Vagina (tissue), 2 donors: Measurements from ENCODE around the gene FAM3B. TPM values are rescaled to one million over a fixed set of nuclear protein-coding genes. Genes with fewer than 3 reads are reported as not detected.

Experiments used
- DNase-seq, 2 donors: peaks; one replicate each; pipeline ENCODE4 v3.0.0-alpha.2; 2017; ENCODE audit errors: extremely low spot score in 2 of 2
- H3K27ac ChIP-seq: fragments of 200-600 bp; sonication (generic); one replicate; pipeline ENCODE4 v1.5.1; 2019
- H3K27me3 ChIP-seq: fragments of 200-600 bp; sonication (generic); one replicate; pipeline ENCODE4 v1.5.1; 2019
- H3K36me3 ChIP-seq, 2 donors: fragments of 200-600 bp; sonication (generic); one replicate each; pipeline ENCODE4 v1.5.1; 2017 to 2019
- H3K4me1 ChIP-seq: fragments of 200-600 bp; sonication (generic); one replicate; pipeline ENCODE4 v1.5.1; 2019
- H3K4me3 ChIP-seq, 2 donors: fragments of 200-600 bp; sonication (generic); 1 replicate in 1 of 2; 2 replicates in 1 of 2; pipeline ENCODE4 v1.5.1; 2016 to 2019
- H3K9me3 ChIP-seq: fragments of 200-600 bp; sonication (generic); one replicate; pipeline ENCODE4 v1.5.1; 2019
- POLR2A ChIP-seq, 2 donors: fragments of 450-650 bp; IDR thresholded peaks; one replicate each; pipeline ENCODE4 v1.6.1; 2017; ENCODE audit warnings: antibody characterized with exemption in 2 of 2, mild to moderate bottlenecking in 2 of 2, moderate library complexity in 2 of 2
- POLR2AphosphoS5 ChIP-seq, 2 donors: sonication (generic); formaldehyde crosslinking; IDR thresholded peaks; one replicate each; pipeline ENCODE4 v1.9.0; 2017; ENCODE audit warnings: antibody characterized with exemption in 2 of 2, mild to moderate bottlenecking in 2 of 2, low read depth in 1 of 2; ENCODE audit not compliant: insufficient read depth in 1 of 2
- intact Hi-C: fragments of 100-400 bp; cut with DNase I; formaldehyde crosslinking; loops from one replicate; pipeline ENCODE4 v1.15.1; 2023
- total RNA-seq: library from RNA; depleted of rRNA; stranded (reverse); fragments of >200 nt; gene quantifications from one replicate; pipeline ENCODE4 v1.2.3, GENCODE V29; 2016
- TF ChIP-seq, protein P1 (sequence below), 3 experiments: fragments of 450-650 bp in 2 of 3; fragments of 200-600 bp in 1 of 3; sonication (generic) in 1 of 3; IDR thresholded peaks; one replicate each; pipeline ENCODE4 v1.5.1; 2017 to 2019; ENCODE audit warnings: antibody characterized with exemption in 3 of 3, mild to moderate bottlenecking in 2 of 3, moderate library complexity in 2 of 3

FAM3B gene
- total RNA-seq, 1 donor from 2014 or later = 2.9 TPM

- H3K4me3 ChIP-seq = peak overlapping the region; percentile 14 to 39
- peak overlapping the region; percentile 80 for H3K27ac ChIP-seq
- intact Hi-C loops = no loop called here
- no peak for DNase-seq
- H3K36me3 ChIP-seq = no peaks in the 10 kb centered on the region
- H3K9me3 ChIP-seq = no peaks in the 10 kb centered on the region
- no peak for TF ChIP-seq POLR2AphosphoS5 (IDR thresholded peaks at IDR 0.05; ENCODE audit: insufficient read depth in 1 of 2, low read depth in 1 of 2)
- no peak for TF ChIP-seq POLR2A (IDR thresholded peaks at IDR 0.05)
- TF ChIP-seq, protein P1, sequence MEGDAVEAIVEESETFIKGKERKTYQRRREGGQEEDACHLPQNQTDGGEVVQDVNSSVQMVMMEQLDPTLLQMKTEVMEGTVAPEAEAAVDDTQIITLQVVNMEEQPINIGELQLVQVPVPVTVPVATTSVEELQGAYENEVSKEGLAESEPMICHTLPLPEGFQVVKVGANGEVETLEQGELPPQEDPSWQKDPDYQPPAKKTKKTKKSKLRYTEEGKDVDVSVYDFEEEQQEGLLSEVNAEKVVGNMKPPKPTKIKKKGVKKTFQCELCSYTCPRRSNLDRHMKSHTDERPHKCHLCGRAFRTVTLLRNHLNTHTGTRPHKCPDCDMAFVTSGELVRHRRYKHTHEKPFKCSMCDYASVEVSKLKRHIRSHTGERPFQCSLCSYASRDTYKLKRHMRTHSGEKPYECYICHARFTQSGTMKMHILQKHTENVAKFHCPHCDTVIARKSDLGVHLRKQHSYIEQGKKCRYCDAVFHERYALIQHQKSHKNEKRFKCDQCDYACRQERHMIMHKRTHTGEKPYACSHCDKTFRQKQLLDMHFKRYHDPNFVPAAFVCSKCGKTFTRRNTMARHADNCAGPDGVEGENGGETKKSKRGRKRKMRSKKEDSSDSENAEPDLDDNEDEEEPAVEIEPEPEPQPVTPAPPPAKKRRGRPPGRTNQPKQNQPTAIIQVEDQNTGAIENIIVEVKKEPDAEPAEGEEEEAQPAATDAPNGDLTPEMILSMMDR (IDR thresholded peaks at IDR 0.05) = no peak
- H3K4me1 ChIP-seq = peaks cover 39% of the 10 kb centered on the region
- no peaks in the 10 kb centered on the region for H3K27me3 ChIP-seq
These were observed 52.1 kb downstream of the FAM3B start for GRCh38 chr21:41368735-41369104.

GRCh38 chr21:41369105-41369919, 52.7 kb downstream of the FAM3B start:
- H3K36me3 ChIP-seq = no peaks in the 10 kb centered on the region
- H3K4me1 ChIP-seq = peaks cover 33% of the 10 kb centered on the region
- intact Hi-C loops = no loop called here
- no peak for DNase-seq
- TF ChIP-seq, protein P1 (IDR thresholded peaks at IDR 0.05) = no peak
- TF ChIP-seq POLR2AphosphoS5 (IDR thresholded peaks at IDR 0.05; ENCODE audit: insufficient read depth in 1 of 2, low read depth in 1 of 2) (peak in 1 of 2 donors; percentile 44), POLR2A (IDR thresholded peaks at IDR 0.05) (no peak)
- H3K27me3 ChIP-seq = no peaks in the 10 kb centered on the region
- H3K4me3 ChIP-seq = peak overlapping the region; percentile 14 to 39
- H3K27ac ChIP-seq = peak overlapping the region; percentile 80
- no peaks in the 10 kb centered on the region for H3K9me3 ChIP-seq

GRCh38 chr21:41369920-41370839, 53.6 kb downstream of the FAM3B start:
- Histone ChIP-seq H3K9me3 (no peaks in the 10 kb centered on the region), H3K4me1 (peaks cover 25% of the 10 kb centered on the region), H3K36me3 (no peaks in the 10 kb centered on the region), H3K27me3 (no peaks in the 10 kb centered on the region), H3K27ac (peak overlapping the region; percentile 80), H3K4me3 (peak overlapping the region; percentile 14 to 39)
- no peak for DNase-seq
- intact Hi-C loops = no loop called here
- TF ChIP-seq, protein P1 (IDR thresholded peaks at IDR 0.05) = no peak
- TF ChIP-seq POLR2A (IDR thresholded peaks at IDR 0.05) (no peak), POLR2AphosphoS5 (IDR thresholded peaks at IDR 0.05; ENCODE audit: insufficient read depth in 1 of 2, low read depth in 1 of 2) (no peak)

- Histone ChIP-seq H3K4me3 (no peak overlapping the region), H3K4me1 (peaks cover 22% of the 10 kb centered on the region), H3K36me3 (no peaks in the 10 kb centered on the region), H3K27ac (no peak overlapping the region), H3K9me3 (no peaks in the 10 kb centered on the region), H3K27me3 (no peaks in the 10 kb centered on the region)
- no peak for DNase-seq
- no peak for TF ChIP-seq POLR2AphosphoS5 (IDR thresholded peaks at IDR 0.05; ENCODE audit: insufficient read depth in 1 of 2, low read depth in 1 of 2)
- no peak for TF ChIP-seq POLR2A (IDR thresholded peaks at IDR 0.05)
- TF ChIP-seq, protein P1 (IDR thresholded peaks at IDR 0.05) = no peak
- intact Hi-C loops = no loop called here
These were observed 54.5 kb downstream of the FAM3B start for GRCh38 chr21:41370840-41371684.
